ENCODE data around the gene CPA4.

- TF ChIP-seq POLR2AphosphoS5 (IDR thresholded peaks at IDR 0.05) (no peak), POLR2A (IDR thresholded peaks at IDR 0.05) (no peak)
Observed at GRCh38 chr7:130279906-130280305, 13.1 kb upstream of the CPA4 start.

All from transverse colon (tissue), 3 donors.